GM12872 (cell line): ENCODE measurements around the gene SLC20A1.

ENCODE experiments used
- TF ChIP-seq, protein P1 (sequence below): IDR thresholded peaks from 3 replicates; pipeline ENCODE4 v1.5.1; 2011; ENCODE audit warnings: low read depth, mild to moderate bottlenecking, low read length, moderate library complexity; ENCODE audit not compliant: insufficient read depth

SLC20A1 gene

GRCh38 chr2:112682101-112682500 lies 36.4 kb downstream of the SLC20A1 start:
- TF ChIP-seq, protein P1, sequence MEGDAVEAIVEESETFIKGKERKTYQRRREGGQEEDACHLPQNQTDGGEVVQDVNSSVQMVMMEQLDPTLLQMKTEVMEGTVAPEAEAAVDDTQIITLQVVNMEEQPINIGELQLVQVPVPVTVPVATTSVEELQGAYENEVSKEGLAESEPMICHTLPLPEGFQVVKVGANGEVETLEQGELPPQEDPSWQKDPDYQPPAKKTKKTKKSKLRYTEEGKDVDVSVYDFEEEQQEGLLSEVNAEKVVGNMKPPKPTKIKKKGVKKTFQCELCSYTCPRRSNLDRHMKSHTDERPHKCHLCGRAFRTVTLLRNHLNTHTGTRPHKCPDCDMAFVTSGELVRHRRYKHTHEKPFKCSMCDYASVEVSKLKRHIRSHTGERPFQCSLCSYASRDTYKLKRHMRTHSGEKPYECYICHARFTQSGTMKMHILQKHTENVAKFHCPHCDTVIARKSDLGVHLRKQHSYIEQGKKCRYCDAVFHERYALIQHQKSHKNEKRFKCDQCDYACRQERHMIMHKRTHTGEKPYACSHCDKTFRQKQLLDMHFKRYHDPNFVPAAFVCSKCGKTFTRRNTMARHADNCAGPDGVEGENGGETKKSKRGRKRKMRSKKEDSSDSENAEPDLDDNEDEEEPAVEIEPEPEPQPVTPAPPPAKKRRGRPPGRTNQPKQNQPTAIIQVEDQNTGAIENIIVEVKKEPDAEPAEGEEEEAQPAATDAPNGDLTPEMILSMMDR, result no peak

DNA sequence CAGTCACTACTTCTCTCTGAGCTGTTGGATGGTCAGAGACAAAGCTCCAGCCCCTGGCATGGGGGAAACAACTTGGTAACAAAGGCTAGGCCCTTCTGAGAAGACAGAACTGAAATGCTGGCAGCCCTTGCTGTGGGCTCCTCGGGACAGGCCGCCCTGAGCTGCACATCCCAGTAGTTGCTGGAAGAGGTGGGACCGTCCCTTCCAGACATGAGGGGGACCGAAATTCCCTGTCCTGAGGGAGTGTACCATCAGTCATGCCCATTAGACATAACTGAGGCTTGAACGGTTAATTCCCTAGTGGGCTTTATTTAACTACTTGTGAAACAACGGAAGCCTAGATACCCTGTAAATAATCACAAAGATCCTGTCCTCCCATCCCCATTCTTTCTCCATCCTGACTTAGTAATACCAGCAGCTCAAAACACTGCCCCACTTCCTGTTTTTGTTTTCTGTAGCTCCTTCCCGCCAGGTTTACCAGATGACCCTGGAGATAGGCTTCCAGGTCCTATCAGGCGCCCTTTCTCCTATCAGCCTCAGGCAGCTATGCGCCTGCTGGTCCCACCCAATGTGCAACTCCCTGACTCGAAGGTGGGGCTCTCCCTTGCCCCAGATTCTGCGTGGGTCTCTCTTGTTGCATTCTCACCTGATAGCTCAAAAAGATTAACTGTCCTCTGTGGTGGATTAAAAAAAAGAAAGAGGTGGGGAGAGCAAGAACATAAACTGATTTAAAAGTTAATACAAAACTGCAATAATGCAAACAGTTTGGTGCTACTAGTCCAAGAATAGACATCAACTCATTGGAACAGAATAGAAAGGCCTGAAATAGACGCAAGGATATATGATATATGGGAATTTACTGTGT lies 38.0 kb downstream of the SLC20A1 start:
- TF ChIP-seq, protein P1, result no peak

DNA sequence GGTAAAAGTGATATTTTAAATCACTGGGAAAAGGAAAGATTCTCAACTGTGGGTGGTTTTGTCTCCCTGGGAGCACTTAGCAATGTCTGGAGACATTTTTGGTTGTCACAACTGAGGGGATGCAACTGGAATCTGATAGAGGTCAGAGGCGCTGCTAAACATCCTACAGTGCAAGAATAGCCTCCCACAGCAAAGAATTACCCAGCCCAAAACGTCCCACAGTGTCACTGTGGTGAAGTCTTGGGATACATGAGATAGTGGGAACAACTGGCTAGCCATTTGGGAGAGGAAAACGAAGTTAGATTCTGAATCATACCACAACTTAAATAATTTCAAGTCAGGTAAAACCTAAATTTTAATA lies 38.7 kb downstream of the SLC20A1 start:
- TF ChIP-seq, protein P1, result no peak

- TF ChIP-seq, protein P1, result 0 out of 3 replicates have a peak, but pooled peaks have one; percentile 17
Measured at GRCh38 chr2:112685271-112685884, 39.6 kb downstream of the SLC20A1 start.

DNA sequence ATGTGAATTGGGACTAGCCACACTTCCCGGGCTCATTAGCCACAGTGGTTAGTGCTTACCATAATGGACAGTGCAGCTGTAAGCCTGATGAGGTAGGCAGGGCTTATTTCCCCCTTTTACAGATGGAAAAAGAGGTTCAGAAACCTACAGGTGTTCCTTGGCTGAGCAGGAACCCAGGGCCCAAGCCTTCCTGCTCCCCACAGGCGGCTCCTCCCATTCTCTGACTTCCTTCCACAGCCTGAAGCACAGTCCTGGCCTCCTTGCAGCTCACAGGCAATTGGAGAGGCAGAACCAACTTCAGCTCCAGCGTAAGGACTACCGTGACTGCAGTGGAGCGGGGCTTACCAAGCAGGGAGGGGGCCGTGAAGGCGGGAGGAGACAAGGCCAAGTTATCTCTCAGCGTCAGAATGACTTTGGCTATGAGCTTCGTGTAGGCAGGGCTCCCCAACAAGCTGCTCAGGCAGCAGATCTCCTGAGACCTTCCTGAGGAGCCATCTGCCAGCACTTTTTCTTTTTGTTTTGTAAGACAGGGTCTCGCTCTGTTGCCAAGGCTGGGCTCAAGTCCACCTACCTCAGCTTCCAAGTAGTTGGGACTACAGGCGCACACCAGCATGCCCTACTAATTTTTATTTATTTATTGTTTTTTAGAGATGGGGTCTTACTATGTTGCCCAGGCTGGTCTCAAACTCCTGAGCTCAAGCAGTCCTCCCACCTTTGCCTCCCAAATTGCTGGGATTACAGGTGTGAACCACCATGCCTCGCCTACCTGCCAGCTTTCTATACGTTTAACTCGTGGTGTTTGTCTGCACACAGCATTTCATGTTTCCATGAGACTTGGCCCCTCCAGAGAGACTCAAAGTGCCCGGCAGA lies 40.8 kb downstream of the SLC20A1 start:
- TF ChIP-seq, protein P1, result no peak

DNA sequence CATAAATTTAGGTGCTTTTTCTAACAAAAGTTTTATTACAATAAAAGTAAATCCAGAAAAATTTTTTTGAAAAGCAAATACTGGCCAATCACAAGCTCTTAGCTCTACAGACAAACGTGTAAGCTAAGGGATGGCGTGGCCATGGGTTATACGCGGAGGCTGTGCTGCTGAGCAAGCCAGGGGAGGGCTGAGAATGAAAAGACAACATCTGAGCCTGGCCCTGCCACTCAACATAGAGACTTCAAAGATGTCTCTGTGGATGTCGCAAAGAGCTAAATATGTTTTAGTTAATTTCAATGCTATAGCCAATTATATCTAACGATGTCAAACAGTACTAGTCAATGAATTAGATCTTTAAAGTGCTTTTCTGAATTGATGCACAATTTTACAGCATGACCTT lies 41.8 kb downstream of the SLC20A1 start:
- TF ChIP-seq, protein P1, result no peak
